Stomach smooth muscle (tissue), 2 donors: ENCODE measurements around the gene SPAG4.

Experiments
- H3K27ac ChIP-seq: one replicate; pipeline ENCODE4 v1.7.0; 2013; ENCODE audit warnings: mild to moderate bottlenecking, low read length, inconsistent platforms
- H3K27me3 ChIP-seq, 2 donors: one replicate each; pipeline ENCODE4 v1.7.0; 2013; ENCODE audit warnings: low read length in 2 of 2; ENCODE audit not compliant: insufficient read depth in 2 of 2, control insufficient read depth in 1 of 2
- H3K36me3 ChIP-seq, 2 donors: one replicate each; pipeline ENCODE4 v1.7.0; 2013; ENCODE audit warnings: low read length in 2 of 2; ENCODE audit not compliant: control insufficient read depth in 2 of 2, insufficient read depth in 2 of 2
- H3K4me1 ChIP-seq: one replicate; pipeline ENCODE4 v1.7.0; 2013; ENCODE audit warnings: low read length; ENCODE audit not compliant: control insufficient read depth, insufficient read depth
- H3K4me3 ChIP-seq, 2 donors: one replicate each; pipeline ENCODE4 v1.7.0; 2013; ENCODE audit warnings: low read length in 2 of 2
- H3K9ac ChIP-seq, 2 donors: one replicate each; pipeline ENCODE4 v1.7.0; 2013; ENCODE audit warnings: low read length in 2 of 2, mild to moderate bottlenecking in 1 of 2
- H3K9me3 ChIP-seq, 2 donors: one replicate each; pipeline ENCODE4 v1.7.0; 2013; ENCODE audit warnings: low read length in 2 of 2; ENCODE audit not compliant: control insufficient read depth in 2 of 2
- donor health status: healthy.
- donor health status: Pancreatic carcinoma.

SPAG4 gene

GRCh38 chr20:35610833-35611427, 4.7 kb upstream of the SPAG4 start:
- Histone ChIP-seq H3K4me3 (no peak overlapping the region), H3K4me1 (peaks cover 6% of the 10 kb centered on the region), H3K27me3 (no peaks in the 10 kb centered on the region), H3K9ac (no peak overlapping the region), H3K9me3 (no peaks in the 10 kb centered on the region), H3K36me3 (no peaks in the 10 kb centered on the region), H3K27ac (no peak overlapping the region)

GRCh38 chr20:35611482-35611881, 4.1 kb upstream of the SPAG4 start:
- H3K4me1 ChIP-seq = peaks cover 8% of the 10 kb centered on the region
- H3K9ac ChIP-seq = no peak overlapping the region
- H3K9me3 ChIP-seq = no peaks in the 10 kb centered on the region
- no peak overlapping the region for H3K4me3 ChIP-seq
- no peak overlapping the region for H3K27ac ChIP-seq
- no peaks in the 10 kb centered on the region for H3K36me3 ChIP-seq
- H3K27me3 ChIP-seq = no peaks in the 10 kb centered on the region

GRCh38 chr20:35616465-35617396, 1.1 kb downstream of the SPAG4 start:
- H3K9ac ChIP-seq = peak overlapping the region in 1 of 2 donors; percentile 45
- H3K27me3 ChIP-seq = no peaks in the 10 kb centered on the region
- H3K27ac ChIP-seq = no peak overlapping the region
- H3K4me1 ChIP-seq = peaks cover 34% of the 10 kb centered on the region
- H3K9me3 ChIP-seq = no peaks in the 10 kb centered on the region
- peaks cover 4 to 5% of the 10 kb centered on the region in 2 donors for H3K36me3 ChIP-seq
- peak overlapping the region; percentile 57 to 76 for H3K4me3 ChIP-seq

DNA sequence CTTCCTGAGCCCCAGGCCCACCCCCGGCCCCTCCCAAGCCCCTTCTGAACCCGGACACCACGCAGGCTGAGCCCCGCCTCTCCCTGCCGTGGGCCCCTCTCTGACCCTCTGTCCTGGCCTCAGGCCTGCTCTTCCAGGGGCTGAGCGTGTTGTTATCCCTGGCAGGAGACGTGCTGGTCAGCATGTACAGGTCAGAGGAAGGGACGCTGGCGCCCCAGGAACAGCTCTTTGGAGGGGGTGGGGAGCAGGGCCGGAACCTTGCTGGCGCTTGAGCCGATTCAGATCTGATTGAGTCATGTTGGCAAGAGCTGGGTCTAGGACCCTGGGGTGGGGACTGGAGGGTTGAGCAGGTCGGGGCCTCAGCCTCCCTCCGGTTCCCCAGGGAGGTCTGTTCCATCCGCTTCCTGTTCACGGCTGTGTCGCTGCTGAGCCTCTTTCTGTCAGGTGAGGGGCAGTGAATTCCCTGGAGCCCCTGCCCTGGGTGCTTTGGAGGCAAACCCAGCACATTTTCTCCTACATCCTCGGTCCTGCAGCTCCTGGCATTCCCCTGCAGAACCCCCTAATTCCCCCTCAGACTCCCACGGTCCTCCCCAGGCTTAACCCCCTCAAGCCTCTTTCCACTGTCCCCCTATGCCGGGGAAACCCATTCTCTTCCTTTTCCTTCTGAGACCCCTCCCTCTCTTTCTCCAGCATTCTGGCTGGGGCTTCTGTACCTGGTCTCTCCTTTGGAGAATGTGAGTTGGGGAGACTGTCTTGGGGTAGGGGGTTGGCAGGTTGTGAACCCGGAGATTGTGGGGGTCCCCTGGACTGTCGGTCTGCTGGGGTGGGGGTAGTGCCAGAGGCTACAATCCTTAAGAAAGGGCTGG, 2.0 kb downstream of the SPAG4 start:
- H3K4me1 ChIP-seq = peaks cover 34% of the 10 kb centered on the region
- no peak overlapping the region for H3K27ac ChIP-seq
- peaks cover 4 to 7% of the 10 kb centered on the region in 2 donors for H3K36me3 ChIP-seq
- H3K4me3 ChIP-seq = peak overlapping the region; percentile 57 to 76
- peak overlapping the region in 1 of 2 donors; percentile 45 for H3K9ac ChIP-seq
- no peaks in the 10 kb centered on the region for H3K9me3 ChIP-seq
- H3K27me3 ChIP-seq = no peaks in the 10 kb centered on the region

DNA sequence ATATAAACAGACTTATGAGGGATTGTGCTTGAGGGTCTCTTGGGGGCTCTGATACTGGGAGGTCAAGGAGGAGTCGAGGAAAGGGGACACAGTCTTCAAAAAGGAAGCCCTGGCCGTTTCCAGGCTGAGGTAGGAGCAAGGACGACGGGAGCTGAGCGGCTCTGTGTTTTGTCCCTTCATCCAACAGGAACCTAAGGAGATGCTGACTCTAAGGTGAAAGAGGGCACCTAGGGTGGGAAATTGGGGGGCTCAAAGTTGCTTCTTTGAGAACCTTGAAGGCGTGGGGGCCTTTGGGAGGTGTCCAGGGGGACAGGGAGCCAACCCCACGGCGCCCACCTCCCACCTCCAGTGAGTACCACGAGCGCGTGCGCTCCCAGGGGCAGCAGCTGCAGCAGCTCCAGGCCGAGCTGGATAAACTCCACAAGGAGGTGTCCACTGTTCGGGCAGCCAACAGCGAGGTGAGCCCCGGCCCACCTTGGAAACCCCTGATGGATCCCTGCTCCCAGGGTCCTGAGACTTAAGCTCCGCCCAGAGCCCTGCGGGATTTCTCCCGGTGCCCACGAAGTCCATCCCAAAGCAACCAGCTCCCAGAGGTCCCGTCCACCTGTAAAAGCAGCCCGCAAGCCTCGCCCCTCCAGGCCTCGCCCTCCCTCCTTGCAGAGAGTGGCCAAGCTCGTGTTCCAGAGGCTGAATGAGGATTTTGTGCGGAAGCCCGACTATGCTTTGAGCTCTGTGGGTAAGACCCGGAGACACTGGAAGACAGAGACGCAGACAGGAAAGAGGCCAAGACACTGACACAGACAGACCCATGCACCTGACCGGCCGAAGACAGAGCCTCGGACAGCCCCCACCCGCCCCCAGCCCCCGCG, 2.9 kb downstream of the SPAG4 start:
- Histone ChIP-seq H3K9ac (peak overlapping the region in 1 of 2 donors; percentile 55), H3K4me3 (peak overlapping the region; percentile 31 to 76), H3K9me3 (no peaks in the 10 kb centered on the region), H3K27ac (no peak overlapping the region), H3K27me3 (no peaks in the 10 kb centered on the region), H3K36me3 (peaks cover 4 to 7% of the 10 kb centered on the region in 2 donors), H3K4me1 (peaks cover 34% of the 10 kb centered on the region)

- Histone ChIP-seq H3K9me3 (no peaks in the 10 kb centered on the region), H3K36me3 (peaks cover 4 to 7% of the 10 kb centered on the region in 2 donors), H3K4me3 (peak overlapping the region; percentile 66 to 76), H3K4me1 (peaks cover 34% of the 10 kb centered on the region), H3K9ac (no peak overlapping the region), H3K27me3 (no peaks in the 10 kb centered on the region), H3K27ac (no peak overlapping the region)
Measured at GRCh38 chr20:35619196-35620095, 3.8 kb downstream of the SPAG4 start.

- H3K9me3 ChIP-seq = no peaks in the 10 kb centered on the region
- H3K27ac ChIP-seq = no peak overlapping the region
- peaks cover 12 to 16% of the 10 kb centered on the region in 2 donors for H3K36me3 ChIP-seq
- H3K4me1 ChIP-seq = peaks cover 27% of the 10 kb centered on the region
- H3K9ac ChIP-seq = no peak overlapping the region
- H3K27me3 ChIP-seq = no peaks in the 10 kb centered on the region
- no peak overlapping the region for H3K4me3 ChIP-seq
Measured at GRCh38 chr20:35620818-35621559, 5.4 kb downstream of the SPAG4 start.

DNA sequence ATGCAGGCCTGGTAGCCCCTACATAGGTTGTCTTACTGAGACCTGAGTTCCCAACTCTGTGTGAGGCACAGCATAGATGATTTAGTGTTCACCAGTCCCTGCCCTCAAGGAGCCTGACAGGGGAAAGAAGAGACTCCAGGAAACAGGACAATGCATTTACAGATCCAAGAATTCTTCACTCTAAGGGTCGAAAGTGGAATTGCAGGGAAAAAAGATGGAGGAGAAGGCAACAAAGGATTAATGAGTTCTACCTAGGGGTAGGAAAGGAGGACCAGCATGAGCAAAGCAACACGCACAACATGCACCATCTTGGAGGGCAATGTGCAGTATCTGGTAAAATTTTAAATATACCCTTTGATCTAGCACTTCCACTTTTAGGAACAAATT, 5.9 kb downstream of the SPAG4 start:
- Histone ChIP-seq H3K36me3 (peaks cover 17 to 22% of the 10 kb centered on the region in 2 donors), H3K27ac (no peak overlapping the region), H3K9me3 (no peaks in the 10 kb centered on the region), H3K4me1 (peaks cover 26% of the 10 kb centered on the region), H3K4me3 (no peak overlapping the region), H3K27me3 (no peaks in the 10 kb centered on the region), H3K9ac (no peak overlapping the region)
